Activated T-cell treated with anti-CD3 and anti-CD28 coated beads, Interleukin-2, amount 50 U/mL, for 24 hours (primary cell): ENCODE data around the gene RTCA.
"Not testable (repeated sequence)": the region's sequence is repeated elsewhere in the genome, so short reads cannot be mapped to it uniquely, and the experiment has no call there.

Experiments
- DNase-seq: peaks from one replicate; pipeline ENCODE4 v3.0.0-alpha.2; 2020
- H3K27ac Mint-ChIP-seq: 2 replicates; pipeline ENCODE4 v1.8.0; 2020; ENCODE audit warnings: mild to moderate bottlenecking, mixed read lengths
- H3K27me3 Mint-ChIP-seq: 2 replicates; pipeline ENCODE4 v1.8.0; 2020; ENCODE audit warnings: mixed read lengths
- H3K36me3 Mint-ChIP-seq: 2 replicates; pipeline ENCODE4 v1.8.0; 2020; ENCODE audit warnings: low read depth, mixed read lengths
- H3K4me1 Mint-ChIP-seq: 2 replicates; pipeline ENCODE4 v1.8.0; 2020; ENCODE audit warnings: low read depth, mixed read lengths
- H3K4me3 Mint-ChIP-seq: 2 replicates; pipeline ENCODE4 v1.8.0; 2020; ENCODE audit warnings: mild to moderate bottlenecking, moderate library complexity, mixed read lengths
- H3K9me3 Mint-ChIP-seq: 2 replicates; pipeline ENCODE4 v1.8.0; 2020; ENCODE audit warnings: mixed read lengths

Gene RTCA

DNA sequence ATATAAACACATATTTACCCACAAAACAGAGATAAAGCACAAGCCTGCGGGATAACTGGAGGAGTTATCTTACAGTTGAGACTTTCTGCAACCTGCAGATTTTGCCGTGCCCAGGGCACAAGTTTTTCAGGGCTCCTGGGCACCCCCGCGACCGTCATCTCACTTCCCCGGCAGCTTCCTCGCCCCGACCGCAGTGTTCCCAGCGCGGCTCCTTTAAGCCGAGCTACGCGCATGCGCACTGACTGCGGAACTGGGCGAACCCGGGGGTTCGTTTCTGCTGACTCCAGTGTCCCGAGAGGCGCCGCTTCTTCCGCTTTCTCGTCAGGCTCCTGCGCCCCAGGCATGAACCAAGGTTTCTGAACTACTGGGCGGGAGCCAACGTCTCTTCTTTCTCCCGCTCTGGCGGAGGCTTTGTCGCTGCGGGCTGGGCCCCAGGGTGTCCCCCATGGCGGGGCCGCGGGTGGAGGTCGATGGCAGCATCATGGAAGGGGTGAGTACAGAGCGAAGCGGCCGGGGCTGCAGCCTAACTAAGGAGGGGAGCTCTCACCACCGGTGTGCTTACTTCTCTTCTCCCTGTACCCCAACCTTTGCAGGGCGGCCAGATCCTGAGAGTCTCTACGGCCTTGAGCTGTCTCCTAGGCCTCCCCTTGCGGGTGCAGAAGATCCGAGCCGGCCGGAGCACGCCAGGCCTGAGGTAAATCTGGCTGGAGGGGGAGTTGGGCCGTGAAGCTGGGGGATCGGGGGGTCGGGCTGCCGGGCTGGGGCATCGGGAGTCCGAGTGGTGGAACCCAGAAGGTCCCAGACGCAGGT, at the start of gene RTCA:
RTCA (plus strand) TSS at position 286 of the 810 bp plus-strand sequence; CDS start at position 446, 160 bp downstream.
- peak; percentile 93 for DNase-seq
- Mint-ChIP-seq H3K4me1 (peaks cover 42% of the 10 kb centered on the region), H3K27me3 (no peaks in the 10 kb centered on the region), H3K27ac (peak within 1 kb of the TSS; percentile 97), H3K4me3 (peak within 1 kb of the TSS; percentile 97), H3K36me3 (peaks cover 55% of the 10 kb centered on the region), H3K9me3 (peaks cover 4% of the 10 kb centered on the region)

- Mint-ChIP-seq H3K36me3 (peaks cover 70% of the 10 kb centered on the region), H3K27ac (no peak overlapping the region), H3K9me3 (no peaks in the 10 kb centered on the region), H3K4me1 (peaks cover 14% of the 10 kb centered on the region), H3K4me3 (no peak overlapping the region), H3K27me3 (no peaks in the 10 kb centered on the region)
- no peak for DNase-seq
These were observed 48.2 kb upstream of the RTCA start for GRCh38 chr1:100217834-100218233.

GRCh38 chr1:100219457-100219856, 46.6 kb upstream of the RTCA start:
- DNase-seq, result no peak
- Mint-ChIP-seq H3K27me3 (no peaks in the 10 kb centered on the region), H3K9me3 (no peaks in the 10 kb centered on the region), H3K27ac (no peak overlapping the region), H3K4me3 (no peak overlapping the region), H3K36me3 (peaks cover 63% of the 10 kb centered on the region), H3K4me1 (peaks cover 14% of the 10 kb centered on the region)

GRCh38 chr1:100219883-100220282, 46.1 kb upstream of the RTCA start:
- H3K4me3 Mint-ChIP-seq, result no peak overlapping the region
- no peaks in the 10 kb centered on the region for H3K27me3 Mint-ChIP-seq
- peaks cover 14% of the 10 kb centered on the region for H3K4me1 Mint-ChIP-seq
- peaks cover 59% of the 10 kb centered on the region for H3K36me3 Mint-ChIP-seq
- H3K27ac Mint-ChIP-seq, result peak overlapping the region; percentile 17
- no peaks in the 10 kb centered on the region for H3K9me3 Mint-ChIP-seq
- no peak for DNase-seq

DNA sequence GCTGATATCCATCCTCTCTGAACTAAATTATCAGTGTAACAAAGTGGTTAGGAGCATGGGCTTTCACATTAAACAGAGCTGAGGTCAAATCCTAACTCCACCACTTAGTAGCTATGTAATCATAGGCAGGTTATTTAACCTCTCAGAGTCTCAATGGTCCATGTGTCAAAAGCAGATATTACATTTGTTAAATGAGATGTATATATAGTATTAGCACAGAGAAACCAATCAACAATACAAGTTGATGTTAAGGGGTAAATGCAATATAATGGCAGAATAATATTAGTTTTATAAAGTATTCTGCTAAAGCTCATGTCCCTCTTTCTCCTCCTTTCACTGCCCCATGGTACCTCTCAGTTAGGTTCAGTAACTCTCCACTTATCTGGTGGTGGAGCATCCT, 43.6 kb upstream of the RTCA start:
- no peak overlapping the region for H3K27ac Mint-ChIP-seq
- no peak for DNase-seq
- H3K9me3 Mint-ChIP-seq, result no peaks in the 10 kb centered on the region
- no peaks in the 10 kb centered on the region for H3K27me3 Mint-ChIP-seq
- H3K4me1 Mint-ChIP-seq, result peaks cover 14% of the 10 kb centered on the region
- no peak overlapping the region for H3K4me3 Mint-ChIP-seq
- H3K36me3 Mint-ChIP-seq, result peaks cover 45% of the 10 kb centered on the region

GRCh38 chr1:100229681-100230443, 36.2 kb upstream of the RTCA start:
- H3K36me3 Mint-ChIP-seq, result peaks cover 76% of the 10 kb centered on the region
- no peaks in the 10 kb centered on the region for H3K27me3 Mint-ChIP-seq
- H3K4me3 Mint-ChIP-seq, result no peak overlapping the region

DNA sequence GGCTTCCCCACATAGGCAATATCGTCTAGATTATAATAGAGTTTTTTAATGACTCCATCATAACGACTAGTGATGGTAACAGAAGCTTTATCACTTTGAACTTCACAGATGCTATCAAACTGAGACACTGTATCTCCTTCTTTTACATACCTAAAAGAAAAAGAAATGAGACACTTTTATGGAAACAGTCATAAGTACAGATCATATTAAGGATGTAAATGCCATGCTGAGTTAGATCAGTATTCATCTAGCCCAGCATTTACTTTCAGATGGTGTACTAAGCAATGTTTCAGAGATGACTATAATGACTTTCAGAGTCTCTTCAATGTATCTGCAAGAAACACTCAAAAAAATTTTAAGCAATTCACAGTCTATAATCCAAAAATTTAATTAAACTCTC, 35.3 kb upstream of the RTCA start:
- H3K4me1 Mint-ChIP-seq, result peaks cover 32% of the 10 kb centered on the region
- no peak for DNase-seq
- H3K36me3 Mint-ChIP-seq, result peaks cover 78% of the 10 kb centered on the region
- H3K4me3 Mint-ChIP-seq, result no peak overlapping the region
- H3K27ac Mint-ChIP-seq, result peak overlapping the region; percentile 59
- no peaks in the 10 kb centered on the region for H3K9me3 Mint-ChIP-seq
- H3K27me3 Mint-ChIP-seq, result no peaks in the 10 kb centered on the region

More at GRCh38 chr1:100229681-100230443, 36.2 kb upstream of the RTCA start:
- H3K4me1 Mint-ChIP-seq, result peaks cover 32% of the 10 kb centered on the region
- no peak overlapping the region for H3K27ac Mint-ChIP-seq
- no peaks in the 10 kb centered on the region for H3K9me3 Mint-ChIP-seq
- no peak for DNase-seq

DNA sequence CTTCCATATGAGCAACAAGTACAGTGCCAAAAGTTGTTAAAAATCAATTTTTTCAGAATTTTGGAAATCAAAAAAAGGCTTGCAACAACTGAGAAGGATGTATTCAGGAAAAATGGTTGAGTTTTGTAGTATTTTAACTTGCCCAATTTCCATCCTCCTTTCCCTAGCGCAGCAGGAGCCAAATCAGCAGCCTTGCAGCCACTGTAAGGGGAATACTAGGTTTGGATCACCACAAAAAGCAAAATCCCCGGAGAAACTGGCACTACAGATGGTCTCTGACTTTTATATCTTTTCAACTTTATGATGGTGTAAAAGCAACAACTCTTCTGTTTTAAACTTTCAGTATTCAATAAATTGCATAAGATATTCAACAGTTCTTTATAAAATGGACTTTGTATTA, 34.3 kb upstream of the RTCA start:
- Mint-ChIP-seq H3K4me1 (peaks cover 34% of the 10 kb centered on the region), H3K27ac (no peak overlapping the region), H3K36me3 (peaks cover 85% of the 10 kb centered on the region), H3K27me3 (no peaks in the 10 kb centered on the region), H3K9me3 (no peaks in the 10 kb centered on the region), H3K4me3 (no peak overlapping the region)
- DNase-seq, result no peak

- Mint-ChIP-seq H3K4me3 (no peak overlapping the region), H3K4me1 (peaks cover 35% of the 10 kb centered on the region), H3K27me3 (no peaks in the 10 kb centered on the region), H3K36me3 (peaks cover 88% of the 10 kb centered on the region), H3K27ac (no peak overlapping the region), H3K9me3 (no peaks in the 10 kb centered on the region)
- DNase-seq, result no peak
These were observed 33.9 kb upstream of the RTCA start for GRCh38 chr1:100232156-100232555.

DNA sequence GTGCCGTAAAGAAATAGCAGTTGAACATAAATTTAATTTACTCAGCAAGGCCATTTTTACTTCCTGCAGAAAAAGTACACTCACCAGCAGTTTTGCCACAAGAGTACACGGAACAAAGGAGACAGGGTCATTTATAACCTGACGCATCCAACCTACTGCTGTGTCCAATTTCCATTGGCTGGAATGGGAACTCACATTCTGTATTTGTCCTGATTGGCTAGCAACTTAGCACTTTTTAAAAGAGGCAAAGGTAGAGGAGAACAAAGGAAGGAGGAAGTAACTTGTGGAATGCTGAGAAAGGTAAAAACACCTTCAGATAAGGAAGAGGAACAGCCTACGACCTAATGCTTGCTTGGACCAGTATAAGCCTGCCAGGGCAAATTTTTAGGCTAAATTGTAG, 32.5 kb upstream of the RTCA start:
- not testable (repeated sequence) for H3K9me3 Mint-ChIP-seq, H3K27ac Mint-ChIP-seq, H3K4me3 Mint-ChIP-seq, DNase-seq, H3K27me3 Mint-ChIP-seq
- H3K36me3 Mint-ChIP-seq, result peaks cover 81% of the 10 kb centered on the region
- peaks cover 35% of the 10 kb centered on the region for H3K4me1 Mint-ChIP-seq

GRCh38 chr1:100234432-100234831, 31.6 kb upstream of the RTCA start:
- DNase-seq, result no peak
- Mint-ChIP-seq H3K27ac (no peak overlapping the region), H3K4me3 (no peak overlapping the region), H3K4me1 (peaks cover 38% of the 10 kb centered on the region), H3K27me3 (no peaks in the 10 kb centered on the region), H3K36me3 (peaks cover 81% of the 10 kb centered on the region), H3K9me3 (no peaks in the 10 kb centered on the region)

DNA sequence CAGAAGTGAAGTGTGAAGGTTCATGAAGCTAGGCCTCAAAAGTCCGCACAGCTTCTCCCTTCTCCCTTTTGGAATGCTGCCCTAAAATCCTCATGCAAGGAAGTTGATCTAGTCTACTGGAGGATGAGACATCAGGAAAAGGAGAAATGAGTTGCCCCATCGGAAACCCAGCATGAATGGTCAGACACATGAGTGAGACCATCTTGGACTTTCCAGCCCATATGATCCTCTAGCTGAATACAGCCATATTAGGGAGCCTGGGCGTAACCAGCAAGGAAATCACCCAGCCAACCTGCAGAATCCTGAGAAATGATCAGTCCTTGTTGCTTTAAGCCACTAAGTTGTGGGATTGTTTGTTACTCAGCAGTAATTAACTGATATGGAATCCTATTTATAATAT, 28.9 kb upstream of the RTCA start:
- H3K4me1 Mint-ChIP-seq, result peaks cover 20% of the 10 kb centered on the region
- H3K4me3 Mint-ChIP-seq, result no peak overlapping the region
- no peaks in the 10 kb centered on the region for H3K27me3 Mint-ChIP-seq
- peaks cover 66% of the 10 kb centered on the region for H3K36me3 Mint-ChIP-seq
- DNase-seq, result no peak
- no peak overlapping the region for H3K27ac Mint-ChIP-seq
- H3K9me3 Mint-ChIP-seq, result no peaks in the 10 kb centered on the region

DNA sequence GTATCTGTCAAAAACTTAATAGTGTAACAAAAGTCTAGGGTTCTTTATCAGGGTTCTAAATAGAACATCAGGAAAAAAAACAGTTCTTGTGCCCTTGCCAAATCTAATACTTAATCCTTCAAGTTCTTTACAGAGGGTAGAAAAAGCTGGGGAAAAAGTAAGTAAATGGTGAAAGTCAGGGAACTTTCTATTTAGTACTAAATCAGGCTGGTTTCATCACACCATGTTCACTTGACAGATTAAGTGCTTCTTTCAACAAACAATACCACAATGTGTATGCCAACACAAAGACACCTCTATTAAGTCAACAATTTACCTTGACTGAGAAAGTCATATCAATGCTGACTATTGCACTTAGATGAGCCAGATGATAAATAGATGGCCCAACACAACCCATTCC, 26.1 kb upstream of the RTCA start:
- DNase-seq, result no peak
- Mint-ChIP-seq H3K27me3 (no peaks in the 10 kb centered on the region), H3K36me3 (peaks cover 48% of the 10 kb centered on the region), H3K9me3 (no peaks in the 10 kb centered on the region), H3K27ac (peak overlapping the region; percentile 4), H3K4me3 (no peak overlapping the region), H3K4me1 (peaks cover 23% of the 10 kb centered on the region)

DNA sequence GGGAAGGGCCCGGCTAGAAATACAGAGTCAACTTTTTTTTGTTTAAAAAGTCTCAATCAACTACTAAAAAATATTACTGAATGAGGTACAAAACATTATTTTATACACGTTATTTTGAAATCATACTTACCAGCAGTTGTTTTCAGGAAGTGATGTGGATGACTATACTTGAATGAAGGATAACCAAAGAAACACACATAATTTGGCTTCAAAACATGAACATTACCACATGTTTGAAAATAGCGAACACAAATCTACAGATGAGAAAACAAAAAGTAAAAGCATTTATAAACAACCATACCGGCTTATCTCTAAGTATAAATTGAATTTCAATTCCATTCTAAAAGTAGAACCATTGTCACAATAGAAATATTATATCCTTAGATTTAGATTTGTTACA, 25.4 kb upstream of the RTCA start:
- Mint-ChIP-seq H3K27ac (peak overlapping the region; percentile 4), H3K4me1 (peaks cover 26% of the 10 kb centered on the region), H3K4me3 (no peak overlapping the region), H3K27me3 (no peaks in the 10 kb centered on the region), H3K36me3 (peaks cover 45% of the 10 kb centered on the region), H3K9me3 (no peaks in the 10 kb centered on the region)
- DNase-seq, result no peak

DNA sequence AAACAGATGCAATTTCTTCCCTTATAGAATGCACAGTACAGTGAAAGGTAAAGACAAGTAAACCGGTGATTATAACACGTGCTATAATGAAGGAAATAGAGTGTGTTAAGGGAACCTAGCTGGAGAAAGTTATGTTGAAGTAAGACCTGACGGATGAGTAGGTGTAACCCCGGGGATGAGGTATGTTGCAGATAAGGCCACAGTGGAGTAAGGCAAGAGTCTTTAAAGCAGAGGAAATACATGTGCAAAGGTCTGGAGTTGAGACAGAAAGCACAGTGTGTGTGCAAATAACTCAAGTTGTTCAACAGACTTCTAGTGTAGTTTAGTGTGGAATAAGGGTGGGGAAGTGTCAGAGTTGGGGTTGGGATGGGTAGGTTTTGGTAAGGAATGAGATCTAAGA, 19.3 kb upstream of the RTCA start:
- Mint-ChIP-seq H3K4me3 (no peak overlapping the region), H3K27ac (no peak overlapping the region), H3K4me1 (peaks cover 26% of the 10 kb centered on the region)

More for the DNA sequence above, 19.3 kb upstream of the RTCA start:
- Mint-ChIP-seq H3K36me3 (peaks cover 15% of the 10 kb centered on the region), H3K9me3 (no peaks in the 10 kb centered on the region), H3K27me3 (no peaks in the 10 kb centered on the region)
- DNase-seq, result no peak
